Fibroblast of villous mesenchyme (primary cell): ENCODE data around the gene GPN2. TPM values are rescaled to one million over a fixed set of nuclear protein-coding genes. Genes with fewer than 3 reads are reported as not detected.

Experiments used
- DNase-seq: peaks from one replicate; pipeline ENCODE4 v3.0.0-alpha.2; 2010; ENCODE audit warnings: low read depth
- H3K4me3 ChIP-seq: 2 replicates; pipeline ENCODE4 v1.5.1; 2011; ENCODE audit warnings: low read depth, mild to moderate bottlenecking, low read length
- CTCF ChIP-seq: IDR thresholded peaks from 2 replicates; pipeline ENCODE4 v1.5.1; 2012; ENCODE audit warnings: low read depth, mild to moderate bottlenecking, low read length; ENCODE audit not compliant: insufficient read depth
- total RNA-seq: library from RNA; depleted of rRNA; stranded (reverse); fragments of >200 nt; gene quantifications from 2 replicates; pipeline ENCODE4 v1.2.3, GENCODE V29; 2012

GPN2 gene
- total RNA-seq, 1 donor: 9.5 TPM

GRCh38 chr1:26863685-26864077 is 26.4 kb downstream of the GPN2 start:
- TF ChIP-seq CTCF: no peak
- H3K4me3 ChIP-seq: no peak overlapping the region
- DNase-seq: no peak

GRCh38 chr1:26862781-26863684 is 27.1 kb downstream of the GPN2 start, which contains the start of gene SFN:
Gene SFN, plus strand, starts transcription at chr1:26863149. Its CDS starts 64 bp downstream, at chr1:26863213.
- DNase-seq: no peak
- TF ChIP-seq CTCF: peak; percentile 14
- H3K4me3 ChIP-seq: peak within 1 kb of the TSS; percentile 74

- no peak for TF ChIP-seq CTCF
- H3K4me3 ChIP-seq: no peak overlapping the region
- no peak for DNase-seq
These were observed 28.1 kb downstream of the GPN2 start for GRCh38 chr1:26861889-26862378.

GRCh38 chr1:26861286-26861701 is 28.8 kb downstream of the GPN2 start:
- TF ChIP-seq CTCF: peak; percentile 49
- H3K4me3 ChIP-seq: no peak overlapping the region
- DNase-seq: peak; percentile 38

GRCh38 chr1:26858891-26859640 is 31.0 kb downstream of the GPN2 start:
- H3K4me3 ChIP-seq: no peak overlapping the region
- TF ChIP-seq CTCF: no peak
- no peak for DNase-seq

GRCh38 chr1:26858160-26858559 is 31.9 kb downstream of the GPN2 start:
- no peak for DNase-seq
- no peak for TF ChIP-seq CTCF
- H3K4me3 ChIP-seq: no peak overlapping the region
